ENCODE results near the gene SMAD6.

SMAD6 gene

GRCh38 chr15:66803749-66804148 is 101.7 kb downstream of the SMAD6 start:
- CTCF ChIA-PET = interaction anchor here (0.9 to 1.5 kb wide), 3 partner anchors 34 to 48 kb away, joined by 3 to 6 read pairs (median 4); no protein-coding TSS in a partner anchor
- peak overlapping the region; percentile 68; the same call in 1 of the 2 replicates for H3K27ac ChIP-seq (ENCODE audit: extremely low read depth, low read depth, low read length)

DNA sequence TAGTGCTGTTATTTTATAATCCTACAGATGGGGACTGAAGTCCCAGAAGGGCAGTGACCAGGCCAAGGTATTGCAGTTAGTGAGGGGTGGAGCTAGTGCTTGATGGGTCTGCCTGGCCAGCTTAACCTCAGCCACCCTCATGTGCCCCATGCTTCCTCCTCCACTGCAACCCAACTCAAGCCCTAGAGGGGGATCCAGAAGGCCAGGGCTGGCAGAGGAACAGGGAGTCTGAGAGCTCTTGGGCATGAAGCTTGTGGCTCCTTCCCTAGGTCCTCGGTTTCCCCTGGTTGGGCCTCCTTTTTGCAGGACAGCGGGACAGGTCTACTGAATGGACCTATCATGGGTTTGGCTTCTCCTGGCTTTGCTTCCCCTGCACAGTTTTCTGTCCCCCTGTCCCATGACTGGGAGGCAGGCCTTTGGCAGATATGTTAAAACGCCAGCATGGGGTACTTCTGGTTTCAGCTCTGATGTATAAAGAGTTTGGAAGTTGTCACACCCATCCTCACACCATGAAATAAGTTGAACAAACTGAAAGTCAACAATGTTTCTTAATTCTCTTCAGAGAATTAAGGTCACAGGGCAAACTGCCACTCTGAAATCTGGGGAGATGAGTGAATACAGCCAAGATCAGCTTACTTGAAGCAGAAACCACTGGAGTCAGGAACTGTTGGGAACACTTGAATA is 103.3 kb downstream of the SMAD6 start:
- TF ChIP-seq GLIS2 (tag by site-specific recombination; IDR thresholded peaks at IDR 0.05) = no peak
- TF ChIP-seq ZNF843 (tag by site-specific recombination; IDR thresholded peaks at IDR 0.05) = no peak
- TF ChIP-seq REPIN1 (tag by site-specific recombination; IDR thresholded peaks at IDR 0.05; ENCODE audit: low read depth) = no peak
- TF ChIP-seq PRDM10 (tag by site-specific recombination; IDR thresholded peaks at IDR 0.05) = no peak
- TF ChIP-seq ZNF529 (tag by site-specific recombination; IDR thresholded peaks at IDR 0.05; ENCODE audit: insufficient replicate concordance) = no peak
- TF ChIP-seq ZFHX2 (tag by site-specific recombination; conservative IDR thresholded peaks at IDR 0.05) = no peak
- TF ChIP-seq, protein P1, sequence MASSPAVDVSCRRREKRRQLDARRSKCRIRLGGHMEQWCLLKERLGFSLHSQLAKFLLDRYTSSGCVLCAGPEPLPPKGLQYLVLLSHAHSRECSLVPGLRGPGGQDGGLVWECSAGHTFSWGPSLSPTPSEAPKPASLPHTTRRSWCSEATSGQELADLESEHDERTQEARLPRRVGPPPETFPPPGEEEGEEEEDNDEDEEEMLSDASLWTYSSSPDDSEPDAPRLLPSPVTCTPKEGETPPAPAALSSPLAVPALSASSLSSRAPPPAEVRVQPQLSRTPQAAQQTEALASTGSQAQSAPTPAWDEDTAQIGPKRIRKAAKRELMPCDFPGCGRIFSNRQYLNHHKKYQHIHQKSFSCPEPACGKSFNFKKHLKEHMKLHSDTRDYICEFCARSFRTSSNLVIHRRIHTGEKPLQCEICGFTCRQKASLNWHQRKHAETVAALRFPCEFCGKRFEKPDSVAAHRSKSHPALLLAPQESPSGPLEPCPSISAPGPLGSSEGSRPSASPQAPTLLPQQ (tag by site-specific recombination; IDR thresholded peaks at IDR 0.05) = no peak
- TF ChIP-seq, protein P2, sequence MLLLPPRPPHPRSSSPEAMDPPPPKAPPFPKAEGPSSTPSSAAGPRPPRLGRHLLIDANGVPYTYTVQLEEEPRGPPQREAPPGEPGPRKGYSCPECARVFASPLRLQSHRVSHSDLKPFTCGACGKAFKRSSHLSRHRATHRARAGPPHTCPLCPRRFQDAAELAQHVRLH (tag by site-specific recombination; IDR thresholded peaks at IDR 0.05) = no peak
- TF ChIP-seq, protein P3, sequence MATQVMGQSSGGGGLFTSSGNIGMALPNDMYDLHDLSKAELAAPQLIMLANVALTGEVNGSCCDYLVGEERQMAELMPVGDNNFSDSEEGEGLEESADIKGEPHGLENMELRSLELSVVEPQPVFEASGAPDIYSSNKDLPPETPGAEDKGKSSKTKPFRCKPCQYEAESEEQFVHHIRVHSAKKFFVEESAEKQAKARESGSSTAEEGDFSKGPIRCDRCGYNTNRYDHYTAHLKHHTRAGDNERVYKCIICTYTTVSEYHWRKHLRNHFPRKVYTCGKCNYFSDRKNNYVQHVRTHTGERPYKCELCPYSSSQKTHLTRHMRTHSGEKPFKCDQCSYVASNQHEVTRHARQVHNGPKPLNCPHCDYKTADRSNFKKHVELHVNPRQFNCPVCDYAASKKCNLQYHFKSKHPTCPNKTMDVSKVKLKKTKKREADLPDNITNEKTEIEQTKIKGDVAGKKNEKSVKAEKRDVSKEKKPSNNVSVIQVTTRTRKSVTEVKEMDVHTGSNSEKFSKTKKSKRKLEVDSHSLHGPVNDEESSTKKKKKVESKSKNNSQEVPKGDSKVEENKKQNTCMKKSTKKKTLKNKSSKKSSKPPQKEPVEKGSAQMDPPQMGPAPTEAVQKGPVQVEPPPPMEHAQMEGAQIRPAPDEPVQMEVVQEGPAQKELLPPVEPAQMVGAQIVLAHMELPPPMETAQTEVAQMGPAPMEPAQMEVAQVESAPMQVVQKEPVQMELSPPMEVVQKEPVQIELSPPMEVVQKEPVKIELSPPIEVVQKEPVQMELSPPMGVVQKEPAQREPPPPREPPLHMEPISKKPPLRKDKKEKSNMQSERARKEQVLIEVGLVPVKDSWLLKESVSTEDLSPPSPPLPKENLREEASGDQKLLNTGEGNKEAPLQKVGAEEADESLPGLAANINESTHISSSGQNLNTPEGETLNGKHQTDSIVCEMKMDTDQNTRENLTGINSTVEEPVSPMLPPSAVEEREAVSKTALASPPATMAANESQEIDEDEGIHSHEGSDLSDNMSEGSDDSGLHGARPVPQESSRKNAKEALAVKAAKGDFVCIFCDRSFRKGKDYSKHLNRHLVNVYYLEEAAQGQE (tag by site-specific recombination; IDR thresholded peaks at IDR 0.05) = no peak
- TF ChIP-seq ZNF114 (tag by site-specific recombination; IDR thresholded peaks at IDR 0.05) = no peak
- ChIA-PET CTCF (interaction anchor here (1.1 kb wide), 1 partner anchor 46 kb away, joined by 9 read pairs; no protein-coding TSS in a partner anchor), POLR2A (no interaction called here)
- Histone ChIP-seq H3K27ac (ENCODE audit: extremely low read depth, low read depth, low read length) (no peak overlapping the region), H3K9me3 (ENCODE audit: control insufficient read depth, insufficient read depth, low read depth, low read length) (no peaks in the 10 kb centered on the region), H3K4me3 (ENCODE audit: low read depth, low read length) (no peak overlapping the region), H3K36me3 (ENCODE audit: control insufficient read depth in 2 of 2, insufficient read depth in 1 of 2, low read length in 2 of 2) (no peaks in the 10 kb centered on the region), H3K4me1 (ENCODE audit: control insufficient read depth, insufficient read depth, low read length) (peaks cover 10% of the 10 kb centered on the region)

More at GRCh38 chr15:66803749-66804148, 101.7 kb downstream of the SMAD6 start:
- H3K4me3 ChIP-seq (ENCODE audit: low read depth, low read length) = no peak overlapping the region
- H3K9me3 ChIP-seq (ENCODE audit: control insufficient read depth, insufficient read depth, low read depth, low read length) = no peaks in the 10 kb centered on the region
- peaks cover 10% of the 10 kb centered on the region for H3K4me1 ChIP-seq (ENCODE audit: control insufficient read depth, insufficient read depth, low read length)
- TF ChIP-seq BCL11A (tag by site-specific recombination; IDR thresholded peaks at IDR 0.05; ENCODE audit: low read depth) (no peak), ZNF48 (tag by site-specific recombination; IDR thresholded peaks at IDR 0.05) (no peak), ZNF423 (tag by site-specific recombination; IDR thresholded peaks at IDR 0.05) (no peak)
- POLR2A ChIA-PET = interaction anchor here (0.6 to 1.5 kb wide), 5 partner anchors 14 to 101 kb away, joined by 3 to 6 read pairs (median 4); no protein-coding TSS in a partner anchor
- H3K36me3 ChIP-seq (ENCODE audit: control insufficient read depth in 2 of 2, insufficient read depth in 1 of 2, low read length in 2 of 2) = no peaks in the 10 kb centered on the region
